Stimulated activated CD4-positive, alpha-beta T cell treated with anti-CD3 and anti-CD28 coated beads, Interleukin-2, amount 100 ng/mL, for 48 hours (primary cell): ENCODE results near the gene ATP9B.
A peak's percentile ranks its signal among the peaks of the same experiment; 100 is the strongest.
"Not testable (repeated sequence)": the region's sequence is repeated elsewhere in the genome, so short reads cannot be mapped to it uniquely, and the experiment has no call there.

Experiments
- DNase-seq, 2 donors: peaks; one replicate each; pipeline ENCODE4 v3.0.0-alpha.2; 2020

The ATP9B gene

GRCh38 chr18:79368681-79369080, 299.5 kb downstream of the ATP9B start:
- DNase-seq = no peak

GRCh38 chr18:79371561-79372121, 302.4 kb downstream of the ATP9B start:
- DNase-seq = no peak

DNA sequence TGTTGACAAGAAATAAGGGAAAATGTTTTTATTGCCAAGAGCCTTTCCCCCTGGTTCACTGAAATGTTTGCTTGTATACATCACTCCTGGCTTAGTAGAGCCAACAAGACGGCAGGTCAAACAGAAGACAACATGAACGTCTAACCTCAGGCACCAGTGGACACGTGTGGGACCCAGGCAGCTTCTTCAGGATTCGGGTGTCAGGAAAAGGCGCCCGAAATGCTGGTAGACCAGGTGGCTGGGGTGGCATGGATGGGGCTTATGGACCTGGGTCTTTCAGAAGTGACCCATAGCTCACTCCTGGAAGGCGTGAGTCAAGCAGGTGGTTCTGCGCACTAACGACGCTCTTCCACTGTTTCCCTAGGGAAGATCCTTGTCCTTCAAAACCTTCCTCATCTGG, 303.3 kb downstream of the ATP9B start:
- no peak for DNase-seq

DNA sequence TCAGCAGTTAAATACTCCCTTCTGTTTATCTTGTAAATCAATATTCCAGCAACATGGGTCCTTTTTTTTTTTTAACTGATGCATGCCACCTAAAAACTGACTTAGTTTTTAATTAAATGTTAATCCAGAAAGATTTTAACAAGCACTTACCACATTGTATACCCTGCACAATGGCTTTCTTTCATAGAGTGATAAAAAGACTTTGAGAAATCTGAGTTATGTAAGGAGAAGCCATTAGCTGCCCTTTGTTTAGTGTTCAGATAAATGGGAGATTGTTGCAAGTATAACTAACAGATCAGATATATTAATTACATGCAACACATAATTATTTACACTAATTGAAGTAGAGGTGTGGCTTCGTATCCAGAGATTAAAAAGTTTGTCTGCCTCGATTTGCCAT, 303.8 kb downstream of the ATP9B start:
- DNase-seq = no peak

GRCh38 chr18:79373736-79374135, 304.5 kb downstream of the ATP9B start:
- DNase-seq = no peak

DNA sequence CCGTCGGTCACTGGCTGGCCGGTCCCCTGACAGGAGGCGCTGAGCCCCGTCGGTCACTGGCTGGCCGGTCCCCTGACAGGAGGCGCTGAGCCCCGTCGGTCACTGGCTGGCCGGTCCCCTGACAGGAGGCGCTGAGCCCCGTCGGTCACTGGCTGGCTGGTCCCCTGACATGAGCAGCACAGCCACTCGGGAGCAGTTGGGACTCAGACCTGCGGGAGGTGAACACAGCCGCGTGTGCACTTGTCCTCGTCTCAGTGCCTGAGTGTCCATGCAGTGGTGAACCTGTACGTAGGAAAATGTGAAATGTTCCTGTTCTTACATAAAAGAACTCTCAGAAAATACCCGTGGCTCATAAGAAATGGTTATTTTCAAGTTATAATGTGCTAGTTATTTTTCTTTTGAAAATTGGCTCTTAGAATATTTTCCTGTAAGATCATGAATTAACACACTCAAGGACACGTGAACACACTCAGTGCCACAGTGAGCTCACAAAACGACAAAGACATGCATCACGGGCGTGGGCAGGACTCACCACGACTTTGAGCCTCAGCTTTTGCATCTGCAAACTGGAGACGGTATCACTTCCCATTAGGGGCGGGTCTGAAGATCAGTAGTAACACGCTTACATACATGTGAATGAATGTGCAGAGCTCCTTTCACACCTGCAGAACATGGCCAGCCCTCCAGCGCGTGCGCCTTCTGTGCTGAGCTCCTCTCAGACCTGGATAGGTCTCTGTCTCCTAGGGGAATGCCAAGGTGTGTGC, 305.4 kb downstream of the ATP9B start:
- DNase-seq = no peak

- no peak for DNase-seq
These were observed 306.4 kb downstream of the ATP9B start for GRCh38 chr18:79375441-79376154.

- DNase-seq = not testable (repeated sequence)
These were observed 307.5 kb downstream of the ATP9B start for GRCh38 chr18:79376661-79377060.

DNA sequence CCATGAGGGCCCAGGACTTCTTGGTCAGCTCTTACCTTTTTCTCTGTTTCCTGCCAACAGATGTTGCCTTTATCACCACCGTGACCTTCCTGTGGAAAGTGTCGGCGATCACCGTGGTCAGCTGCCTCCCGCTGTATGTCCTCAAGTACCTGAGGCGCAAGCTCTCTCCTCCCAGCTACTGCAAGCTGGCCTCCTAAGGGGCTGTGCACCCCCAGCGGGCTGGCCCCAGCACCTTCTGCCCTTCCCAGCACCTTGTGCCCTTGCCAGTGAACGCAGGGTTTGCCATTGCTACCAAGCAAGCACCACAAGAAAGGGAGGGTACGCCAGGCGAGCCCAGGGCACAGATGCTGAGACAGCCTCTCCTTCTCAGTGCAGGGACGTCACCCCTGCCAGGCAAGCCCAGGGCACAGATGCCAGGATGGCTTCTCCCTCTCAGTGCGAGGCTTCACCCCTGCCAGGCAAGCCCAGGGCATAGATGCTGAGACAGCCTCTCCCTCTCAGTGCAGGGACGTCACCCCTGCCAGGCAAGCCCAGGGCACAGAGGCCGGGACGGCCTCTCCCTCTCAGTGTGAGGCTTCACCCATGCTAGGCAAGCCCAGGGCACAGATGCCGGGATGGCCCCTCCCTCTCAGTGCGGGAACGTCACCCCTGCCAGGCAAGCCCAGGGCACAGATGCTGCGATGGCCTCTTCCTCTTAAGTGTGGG, 308.1 kb downstream of the ATP9B start:
- no peak for DNase-seq

DNA sequence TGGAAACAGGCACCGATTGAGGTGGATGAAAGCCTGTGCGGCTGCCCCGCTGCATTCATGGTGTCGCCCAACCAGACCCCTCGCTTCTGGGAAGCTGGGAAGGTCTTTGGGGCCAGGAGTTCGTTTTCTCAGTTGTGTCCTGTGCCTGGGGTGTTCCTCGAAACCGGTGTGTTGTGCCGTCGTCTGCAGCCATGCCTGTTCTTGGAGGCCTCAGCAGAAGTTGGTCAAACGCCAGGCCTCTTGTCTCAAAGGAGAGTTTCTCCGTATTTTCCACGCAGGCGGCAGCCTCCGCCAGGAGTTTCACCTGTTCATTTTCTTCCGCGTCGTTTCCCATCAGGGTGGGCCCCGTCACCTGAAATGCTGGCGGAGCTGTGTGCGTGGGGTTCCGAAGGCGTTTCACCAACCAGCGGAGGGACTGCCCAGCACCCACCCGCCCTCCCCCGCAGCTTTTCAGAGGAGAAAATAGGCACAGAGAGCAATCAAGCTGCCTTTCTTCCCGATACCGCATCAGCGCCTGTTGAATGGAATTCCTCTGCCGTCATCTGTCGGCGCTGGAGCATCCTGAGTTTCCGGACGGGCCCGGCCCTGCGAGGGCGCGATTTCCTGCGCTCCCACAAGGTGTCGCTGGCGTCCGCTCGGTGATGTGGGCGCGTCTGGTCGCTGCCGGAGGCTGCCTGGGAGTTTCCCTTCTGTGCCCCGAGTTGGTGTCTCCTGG, 309.5 kb downstream of the ATP9B start:
- peak; percentile 80 to 83 for DNase-seq

DNA sequence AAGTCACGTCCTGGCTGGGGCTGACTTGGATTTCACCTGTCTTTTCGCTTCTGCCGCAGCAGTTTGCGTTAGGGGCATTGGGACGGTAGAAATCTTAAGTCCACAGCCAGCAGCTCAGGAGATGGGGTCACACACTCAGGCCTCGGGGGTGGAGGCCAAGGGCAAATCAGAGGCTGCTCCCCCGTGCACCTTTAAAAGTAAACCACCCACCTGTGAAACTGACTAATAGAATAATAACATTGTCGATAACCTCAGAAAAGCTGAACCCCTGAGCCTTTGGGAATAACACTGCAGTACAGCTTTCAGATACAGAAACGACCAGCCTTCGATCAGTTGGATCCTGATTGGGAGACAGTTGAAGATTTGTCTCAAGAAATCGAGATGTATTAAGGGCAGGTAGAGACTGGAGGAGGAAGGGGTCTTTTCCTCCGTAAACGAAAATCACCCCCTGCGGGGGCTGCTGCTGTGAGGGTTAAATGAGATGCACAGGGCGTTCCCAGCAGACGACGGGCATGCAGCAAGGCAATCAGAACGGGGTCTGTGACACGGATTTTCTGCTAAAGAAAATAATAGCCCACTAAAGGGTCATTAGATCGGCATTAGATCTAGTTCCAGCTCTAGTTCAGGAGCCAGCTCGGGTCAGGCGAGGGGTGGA, 310.2 kb downstream of the ATP9B start:
- DNase-seq = no peak

- DNase-seq = no peak
These were observed 311.0 kb downstream of the ATP9B start for GRCh38 chr18:79379931-79380815.

DNA sequence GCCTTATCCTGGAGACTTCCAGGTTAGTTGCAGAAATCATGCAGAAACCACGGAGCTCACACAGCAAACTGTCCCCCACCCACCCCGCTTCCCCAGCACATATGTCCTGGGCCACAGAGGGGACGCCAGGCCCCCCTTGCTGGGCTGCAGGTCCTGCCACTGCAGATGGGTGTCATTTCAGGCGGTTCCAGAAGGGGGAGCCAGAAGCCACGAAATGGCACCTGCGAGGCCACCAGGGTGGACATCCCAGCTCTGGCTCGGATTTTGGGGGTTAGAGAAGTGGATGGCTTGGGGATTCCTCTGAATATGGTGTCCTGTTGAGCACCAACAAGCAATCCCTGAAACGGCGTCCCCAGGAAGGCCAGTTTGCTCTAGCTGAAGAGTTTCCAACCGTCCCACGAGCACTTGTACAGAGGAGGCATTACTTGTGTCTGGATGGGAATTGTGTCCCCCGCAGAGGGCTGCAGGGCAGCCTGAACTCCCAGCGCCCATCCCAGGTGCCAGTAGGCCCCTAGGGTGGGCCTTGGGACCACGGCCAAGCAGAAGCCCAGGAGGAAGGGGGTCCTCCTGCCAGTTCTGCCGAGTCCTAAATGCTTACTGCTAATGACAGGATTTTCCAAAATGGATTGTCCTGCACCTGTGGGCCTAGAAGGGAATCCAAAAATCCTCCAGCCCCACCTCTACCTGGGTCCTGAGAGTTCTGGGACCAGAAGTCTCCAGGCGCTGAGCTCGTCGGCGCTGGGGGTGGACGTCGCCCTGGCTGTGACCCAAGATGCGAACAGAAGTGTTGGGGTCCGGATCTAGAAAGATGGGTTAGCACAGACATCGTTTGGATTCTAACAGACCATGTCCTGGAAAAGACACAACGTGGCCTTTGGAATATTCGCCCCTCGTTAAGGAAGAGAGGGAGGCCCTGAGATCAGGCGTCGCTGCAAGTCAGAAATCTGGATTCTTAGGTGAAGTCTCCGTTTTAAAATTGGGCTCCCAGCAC, 311.9 kb downstream of the ATP9B start:
- DNase-seq = peak; percentile 79 to 80

- no peak for DNase-seq
These were observed 312.7 kb downstream of the ATP9B start for GRCh38 chr18:79381811-79382311.

- no peak for DNase-seq
These were observed 313.6 kb downstream of the ATP9B start for GRCh38 chr18:79382681-79383387.

- no peak for DNase-seq
These were observed 314.3 kb downstream of the ATP9B start for GRCh38 chr18:79383388-79384056.

DNA sequence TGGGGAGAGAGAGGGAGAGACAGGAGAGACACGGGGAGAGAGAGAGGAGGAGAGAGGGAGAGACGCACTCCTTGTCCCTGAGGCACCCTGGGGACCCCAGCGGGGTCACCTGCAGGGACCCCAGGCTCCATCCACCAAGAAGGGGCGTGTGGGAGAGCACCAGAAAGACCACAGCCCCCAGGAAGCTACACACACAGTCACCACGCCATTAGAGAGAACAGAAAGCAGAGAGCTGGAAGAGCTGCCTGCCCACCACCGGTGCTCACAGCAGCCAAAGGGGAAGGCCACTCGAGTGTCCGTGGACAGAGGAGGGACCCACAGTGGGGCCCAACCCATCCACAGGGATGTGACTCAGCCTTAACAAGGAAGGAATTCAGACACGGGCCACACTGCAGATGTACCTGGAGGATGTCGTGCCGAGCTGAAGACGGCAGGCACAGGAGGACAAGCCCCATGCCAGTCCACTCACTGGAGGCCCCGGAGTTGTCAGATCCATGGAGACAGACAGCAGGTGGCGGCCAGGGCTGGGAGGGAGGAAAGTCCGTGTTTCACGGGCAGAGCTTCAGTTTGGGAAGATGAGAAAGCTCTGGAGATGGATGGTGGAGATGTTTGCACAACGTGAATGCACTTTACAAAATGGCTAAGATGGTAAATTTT, 315.1 kb downstream of the ATP9B start:
- DNase-seq = no peak

GRCh38 chr18:79384834-79385233, 315.6 kb downstream of the ATP9B start:
- DNase-seq = no peak
